HG03521 (cell line): ENCODE measurements around the gene SRCIN1.

ENCODE experiments used
- ATAC-seq: cut with Tn5 transposase; IDR thresholded peaks from one replicate; pipeline ENCODE4 v1.9.1; 2021; ENCODE audit warnings: mild to moderate bottlenecking, moderate library complexity; ENCODE audit not compliant: unreplicated experiment

The SRCIN1 gene

DNA sequence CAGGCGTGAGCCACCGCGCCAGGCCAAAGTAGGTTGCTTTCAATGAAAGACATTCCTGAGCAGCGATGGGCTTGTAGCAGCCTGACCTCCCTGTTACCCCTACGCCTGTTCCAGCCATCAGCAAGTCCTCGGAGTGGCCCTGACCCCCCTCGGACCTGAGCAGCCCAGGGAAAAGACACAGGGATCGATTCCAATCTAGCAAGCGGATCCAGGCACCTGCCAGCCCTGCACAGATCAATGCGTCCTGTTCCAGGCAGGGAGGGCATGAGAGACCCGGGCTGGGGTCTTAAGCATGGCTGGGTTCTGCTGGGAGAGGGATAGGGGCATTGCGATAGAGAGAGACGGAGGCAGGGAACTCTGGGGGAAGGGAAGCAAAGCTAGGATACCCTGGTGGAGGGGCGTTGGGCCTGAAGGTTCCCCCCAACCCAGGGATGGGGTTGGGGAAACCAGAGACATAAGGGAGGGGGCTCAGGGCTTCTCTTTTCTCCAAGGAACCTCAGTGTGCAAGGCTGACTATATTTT is 21.9 kb downstream of the SRCIN1 start:
- no peak for ATAC-seq

DNA sequence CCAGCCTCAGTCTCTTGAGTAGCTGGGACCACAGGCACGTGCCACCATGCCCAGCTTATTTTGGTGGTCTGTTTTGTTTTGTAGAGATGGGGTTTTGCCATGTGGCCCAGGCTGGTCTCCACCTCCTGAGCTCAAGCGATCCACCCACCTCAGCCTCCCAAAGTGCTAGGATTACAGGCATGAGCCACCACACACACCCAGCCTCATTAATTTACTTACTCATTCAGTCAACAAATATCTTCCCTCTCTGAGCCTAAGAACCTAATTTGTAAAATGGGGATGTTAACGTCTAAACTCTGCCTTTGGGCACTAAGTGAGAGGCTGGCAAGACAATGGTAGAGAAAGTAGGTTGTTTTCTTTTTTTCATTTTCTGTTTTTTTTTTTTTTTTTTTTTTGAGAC is 22.6 kb downstream of the SRCIN1 start:
- ATAC-seq: no peak

DNA sequence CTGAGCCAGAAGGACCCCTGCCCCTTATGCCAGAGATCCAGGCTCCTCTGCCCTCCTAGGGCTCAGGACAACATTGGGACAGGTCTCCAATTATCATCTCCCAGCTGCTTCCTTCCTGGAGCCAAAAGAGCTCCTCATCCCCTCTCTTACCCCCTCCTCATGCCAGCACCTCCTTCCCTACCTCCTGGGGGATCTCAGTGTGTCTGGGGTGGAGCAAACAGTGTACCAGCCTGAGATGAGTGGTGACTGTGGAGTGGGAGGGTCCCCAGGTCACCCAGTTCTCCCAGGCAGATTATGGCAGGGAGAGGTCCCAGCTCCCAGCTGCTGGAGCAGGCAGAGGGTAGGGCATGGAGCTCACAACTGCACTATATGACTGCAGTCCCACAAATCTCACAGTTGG is 23.7 kb downstream of the SRCIN1 start:
- ATAC-seq: no peak

DNA sequence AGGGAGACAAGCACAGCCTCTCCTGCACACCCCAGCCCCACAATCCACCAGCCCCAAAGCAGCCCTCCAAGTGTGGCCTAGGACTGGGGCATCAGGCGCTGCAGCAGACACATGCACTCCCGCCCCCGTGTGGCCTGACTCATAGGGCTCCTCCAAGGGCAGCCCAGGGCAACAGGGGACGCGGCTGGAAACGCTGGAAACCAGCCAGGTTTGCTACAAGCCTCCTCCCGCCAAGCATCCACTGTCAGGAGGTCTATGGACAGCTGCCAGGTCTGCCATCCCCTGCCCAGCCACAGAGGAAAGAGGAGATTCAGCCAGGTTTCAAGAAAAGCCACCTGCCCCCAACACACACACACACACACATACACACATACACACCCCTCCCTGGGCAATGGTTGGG is 25.8 kb downstream of the SRCIN1 start:
- no peak for ATAC-seq

DNA sequence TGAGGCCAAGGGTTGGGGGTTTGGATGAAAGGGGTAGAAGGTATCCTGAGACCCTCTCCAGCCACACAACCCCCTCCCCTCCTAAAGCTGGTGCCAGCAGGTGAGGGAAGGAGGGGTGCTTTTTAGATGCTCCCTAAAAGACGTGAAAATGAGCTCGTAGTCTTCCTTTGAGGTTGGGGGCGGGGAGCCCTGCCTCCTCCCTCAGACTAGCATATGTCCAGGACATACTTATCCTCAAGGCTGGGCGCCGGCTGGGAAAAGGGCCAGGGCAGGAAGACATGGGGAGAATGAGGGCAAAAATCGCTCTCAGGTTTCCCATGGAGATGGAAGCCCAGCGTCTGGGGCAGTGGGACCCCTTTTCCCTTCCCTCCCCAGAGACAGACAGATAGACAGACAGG is 26.7 kb downstream of the SRCIN1 start:
- no peak for ATAC-seq

DNA sequence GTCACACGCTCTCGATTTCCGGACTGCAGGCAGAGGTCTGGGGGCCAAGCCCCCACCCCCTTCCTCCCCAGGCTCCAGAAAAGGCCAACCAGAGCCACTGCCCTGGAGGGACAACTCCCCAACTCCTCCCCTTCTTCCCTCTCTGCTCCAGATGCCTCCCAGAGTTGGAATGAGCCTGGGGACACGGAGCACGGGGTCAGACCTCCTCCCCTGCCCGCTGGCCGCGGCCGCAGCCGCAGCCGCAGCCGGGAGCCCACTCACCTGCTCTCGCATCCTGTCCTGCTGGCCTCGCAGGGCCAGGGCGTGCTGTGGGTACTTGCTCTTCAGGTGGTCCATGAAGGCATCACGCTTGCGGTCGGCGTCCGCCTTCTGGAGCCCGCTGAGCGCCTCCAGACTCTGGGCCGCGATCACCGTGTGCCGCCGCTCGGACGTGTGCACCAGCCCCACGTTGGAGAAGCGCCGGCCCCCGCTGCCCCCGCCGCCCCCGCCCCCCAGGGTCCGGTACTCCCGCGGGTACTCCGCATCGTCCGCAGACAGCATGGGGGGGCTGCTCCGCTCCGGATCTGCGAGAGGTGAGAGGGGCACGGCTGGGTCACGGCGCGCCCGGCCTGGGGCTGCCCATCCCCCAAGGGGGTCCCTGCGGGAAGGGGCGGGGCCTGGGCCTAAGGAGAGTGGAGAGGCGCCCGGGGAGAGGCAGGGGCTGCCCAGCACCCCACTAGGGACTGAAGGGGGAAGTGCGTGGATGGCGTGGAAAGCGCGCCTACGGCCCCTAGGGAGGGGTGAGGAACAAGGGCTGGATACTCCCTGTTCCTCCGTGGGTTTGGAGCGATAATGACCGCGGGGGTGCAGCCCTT is 27.3 kb downstream of the SRCIN1 start:
- no peak for ATAC-seq

DNA sequence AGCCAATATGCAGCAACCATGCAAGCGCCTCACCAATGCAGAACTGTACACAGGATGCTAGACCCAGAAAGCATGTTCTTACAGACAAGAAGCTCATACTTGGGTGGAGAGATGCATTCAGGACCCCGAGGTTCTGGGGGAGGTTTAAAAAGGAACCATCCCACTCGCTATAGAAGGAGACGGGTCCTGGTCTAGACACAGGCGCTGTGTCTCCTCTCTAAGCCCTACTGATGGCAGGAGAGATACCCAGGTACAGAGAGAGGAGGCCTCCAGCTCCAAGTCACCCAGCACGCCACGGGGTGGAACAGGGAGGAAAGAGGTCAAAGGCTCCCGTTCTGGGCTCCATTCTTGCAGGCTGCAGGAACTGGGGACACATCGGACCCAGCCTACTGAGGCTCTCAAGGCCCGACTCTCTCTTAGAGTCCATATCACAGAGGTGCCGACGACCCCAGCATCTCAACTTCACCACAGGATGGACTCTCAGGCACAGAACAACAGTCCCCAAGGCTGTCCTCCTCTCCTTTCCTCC is 28.0 kb downstream of the SRCIN1 start:
- no peak for ATAC-seq

DNA sequence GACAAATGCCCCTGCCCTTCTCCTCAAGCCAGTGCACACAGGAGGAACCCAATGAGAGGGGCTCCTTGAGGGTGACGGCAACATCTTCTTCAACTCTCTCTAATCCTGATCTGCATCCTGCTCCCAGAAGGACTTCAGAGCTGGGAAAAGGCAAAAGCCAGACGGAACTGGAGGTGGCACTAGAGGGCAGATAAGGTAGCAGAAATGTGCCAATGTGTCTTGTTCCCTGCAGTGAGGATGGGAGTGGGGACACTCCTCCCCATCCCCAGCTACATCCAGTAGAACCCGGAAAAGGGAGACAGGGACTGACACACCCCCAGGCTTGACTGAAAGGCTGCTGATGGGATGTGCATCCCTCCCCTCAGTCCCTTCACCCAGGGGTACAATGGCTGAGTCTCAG is 28.5 kb downstream of the SRCIN1 start:
- ATAC-seq: no peak

DNA sequence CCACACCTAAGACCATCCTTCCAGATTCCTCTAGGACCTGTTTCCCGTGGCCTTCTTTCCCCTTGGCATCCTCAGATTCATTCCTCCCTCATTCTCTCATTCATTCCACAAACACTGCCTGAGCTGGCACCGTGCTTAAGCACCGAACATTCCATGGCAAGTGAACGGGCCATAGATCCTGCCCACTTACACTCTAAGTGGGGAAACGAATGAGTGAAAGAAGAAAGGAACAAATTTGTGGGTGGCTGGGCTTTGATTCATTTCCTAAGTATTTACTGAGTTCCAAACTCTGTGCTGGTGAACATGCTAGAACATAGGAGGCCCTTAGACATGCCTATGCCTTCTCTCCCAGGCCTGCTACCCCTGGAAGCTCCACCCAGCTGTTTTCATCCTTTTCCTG is 30.0 kb downstream of the SRCIN1 start:
- no peak for ATAC-seq

DNA sequence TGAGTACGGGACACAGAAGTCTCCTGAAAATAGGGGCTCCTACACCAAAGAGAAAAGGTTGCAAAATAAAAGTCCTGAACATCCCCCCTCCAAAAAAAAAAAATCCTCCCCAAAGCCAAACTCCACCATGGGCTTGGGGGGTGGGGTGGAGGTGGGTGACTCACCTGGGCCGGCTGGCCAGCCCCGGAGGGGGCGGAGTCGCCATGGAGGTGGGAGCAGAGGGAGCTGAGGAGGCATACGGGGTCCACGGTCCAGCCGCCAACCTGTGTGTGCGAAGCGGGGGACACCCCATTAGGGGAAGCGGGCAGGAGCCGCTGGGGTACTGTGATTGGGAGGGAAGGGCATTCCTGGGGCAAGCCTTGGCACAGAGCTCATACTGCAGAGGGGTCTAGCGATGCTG is 31.0 kb downstream of the SRCIN1 start:
- ATAC-seq: no peak

DNA sequence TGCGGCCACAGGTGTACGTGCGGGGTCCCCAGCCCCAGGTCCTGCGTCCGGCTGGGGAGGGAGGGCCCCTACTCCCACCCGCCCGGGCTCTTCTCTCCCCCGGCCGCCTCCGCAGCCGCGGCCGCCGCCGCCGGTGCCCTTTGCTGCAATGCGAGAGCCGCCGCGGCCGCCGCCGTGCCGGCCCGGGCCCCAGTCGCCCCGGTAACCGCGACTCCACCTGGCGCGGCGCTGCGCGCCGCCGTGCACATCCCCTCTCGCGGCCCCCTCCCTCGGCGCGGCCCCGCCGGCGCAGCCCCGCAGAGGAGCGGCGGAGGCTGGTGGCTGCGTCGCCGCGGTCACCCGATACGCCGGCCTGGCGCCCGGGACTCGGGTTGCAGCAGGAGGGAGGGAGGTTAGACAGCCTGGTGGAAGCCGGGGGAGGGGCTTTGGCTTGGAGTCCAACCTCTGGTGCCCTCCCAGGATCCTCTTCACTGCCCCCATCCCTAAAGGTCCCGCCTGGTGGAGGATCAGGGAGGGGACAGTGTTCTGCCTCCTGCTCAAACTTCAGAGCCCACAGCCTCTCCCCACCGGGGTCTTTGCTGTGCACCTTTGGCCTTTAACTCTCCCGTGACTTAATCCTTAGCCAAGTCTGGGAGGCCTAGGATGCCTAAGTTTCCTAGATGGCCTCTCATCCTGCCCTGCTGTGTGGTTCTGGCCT is 32.9 kb downstream of the SRCIN1 start:
- no peak for ATAC-seq

DNA sequence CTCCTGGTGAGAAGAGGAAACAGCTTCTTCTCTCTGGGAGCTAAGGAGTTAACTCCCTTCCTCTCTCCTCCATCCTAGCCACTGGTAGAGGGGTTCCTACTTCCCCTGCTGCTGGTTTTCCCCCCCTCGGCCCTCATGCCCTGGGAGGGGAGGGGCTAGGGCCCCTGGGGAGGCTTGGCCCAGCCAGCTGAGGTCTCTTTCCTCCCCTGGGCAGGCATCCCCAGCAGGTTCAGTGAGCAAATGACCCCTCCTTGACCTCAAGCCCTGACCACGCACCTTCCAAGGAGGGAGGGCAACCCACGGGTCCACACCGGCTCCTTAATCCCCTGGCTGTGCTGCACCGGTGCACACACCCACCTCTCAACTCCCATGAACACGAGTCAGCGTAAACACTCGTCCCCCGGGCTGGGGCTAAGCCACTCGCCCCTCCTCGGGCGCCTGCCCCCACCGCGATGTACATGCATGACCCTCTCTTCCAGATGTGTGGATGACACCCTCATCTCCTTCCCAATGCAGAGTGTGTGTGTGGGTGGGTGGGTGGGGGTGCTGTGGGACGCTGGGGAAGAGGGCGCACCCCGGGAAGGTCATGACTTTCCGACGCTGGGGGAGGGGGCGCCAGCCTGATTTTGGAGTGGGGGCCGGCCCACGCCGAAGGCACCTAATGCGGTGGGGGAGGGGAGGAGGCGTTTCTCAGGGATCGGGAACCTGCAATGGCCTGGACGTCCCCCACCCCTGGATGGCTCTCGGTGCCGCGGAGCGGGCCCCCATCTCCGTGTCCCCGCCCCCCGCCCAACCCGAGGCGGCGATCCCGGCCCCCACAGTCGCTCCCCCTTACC is 33.7 kb downstream of the SRCIN1 start:
- ATAC-seq: no peak

DNA sequence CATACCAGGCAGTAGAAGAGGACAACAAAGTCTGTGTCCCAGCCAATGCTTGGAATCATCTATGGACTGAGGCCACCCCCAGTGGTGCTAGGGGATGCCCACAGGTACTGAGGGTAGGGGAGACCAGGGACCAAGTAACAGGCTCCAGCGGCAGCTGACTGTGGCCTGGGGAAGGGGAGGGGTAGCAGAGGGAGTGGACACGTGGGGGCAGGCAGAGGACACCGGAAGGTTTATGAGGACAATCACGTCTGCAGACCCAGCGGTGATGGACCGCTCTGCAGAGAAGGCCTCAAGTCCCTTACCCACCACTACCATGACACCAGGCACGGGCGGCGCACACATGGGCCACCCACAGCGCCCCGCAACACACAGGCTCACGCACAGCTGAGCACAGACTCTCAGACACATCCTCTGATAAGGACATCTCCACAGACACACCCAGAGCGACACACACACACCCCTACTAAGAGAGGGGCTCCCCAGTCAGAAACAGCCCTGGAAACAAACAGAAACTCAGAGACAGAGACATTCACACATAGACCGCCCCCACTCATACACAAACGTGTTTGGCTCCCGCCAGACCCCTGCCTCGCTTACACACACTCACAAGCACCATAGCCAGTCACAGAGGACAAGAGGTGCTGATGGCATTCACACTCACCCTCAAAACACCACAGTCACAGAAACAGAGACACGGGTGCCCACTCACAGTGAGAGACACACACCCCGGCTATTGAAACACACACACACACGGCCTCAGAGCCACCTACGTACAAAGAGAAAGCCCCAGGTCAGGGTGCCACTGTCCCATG is 35.8 kb downstream of the SRCIN1 start:
- ATAC-seq: no peak

DNA sequence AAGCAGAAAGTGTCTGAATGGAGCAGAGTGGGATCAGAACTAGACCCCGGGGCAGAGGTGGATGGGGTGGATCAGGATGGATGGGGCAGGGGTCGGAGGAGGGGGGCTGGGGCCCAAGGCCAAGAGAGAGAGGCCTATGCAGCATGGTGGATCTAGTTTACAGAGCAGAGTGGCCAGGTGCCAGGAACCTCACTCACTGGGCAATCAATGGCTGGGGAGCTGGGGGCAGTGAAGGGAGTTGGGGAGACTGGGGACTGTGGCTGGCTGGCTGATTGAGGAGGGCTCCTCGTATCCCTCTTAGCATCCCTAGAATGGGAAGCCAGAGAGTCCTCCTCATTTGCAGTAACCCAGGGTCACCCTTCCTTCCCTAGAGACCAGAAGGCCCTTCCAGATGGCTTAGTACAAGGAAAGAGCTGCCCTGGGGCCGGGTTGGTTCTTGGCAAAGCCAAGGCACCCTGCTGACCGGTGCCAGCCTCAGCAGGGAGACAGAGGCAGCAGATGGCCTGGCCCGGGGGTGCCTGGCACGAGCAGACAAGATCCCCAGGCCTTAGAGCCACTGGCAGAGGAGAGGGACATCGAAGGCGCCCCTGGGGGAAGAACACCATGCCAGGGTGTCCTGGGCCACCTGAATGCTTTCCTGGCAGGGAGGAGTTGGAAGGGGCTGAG is 36.8 kb downstream of the SRCIN1 start:
- ATAC-seq: no peak

DNA sequence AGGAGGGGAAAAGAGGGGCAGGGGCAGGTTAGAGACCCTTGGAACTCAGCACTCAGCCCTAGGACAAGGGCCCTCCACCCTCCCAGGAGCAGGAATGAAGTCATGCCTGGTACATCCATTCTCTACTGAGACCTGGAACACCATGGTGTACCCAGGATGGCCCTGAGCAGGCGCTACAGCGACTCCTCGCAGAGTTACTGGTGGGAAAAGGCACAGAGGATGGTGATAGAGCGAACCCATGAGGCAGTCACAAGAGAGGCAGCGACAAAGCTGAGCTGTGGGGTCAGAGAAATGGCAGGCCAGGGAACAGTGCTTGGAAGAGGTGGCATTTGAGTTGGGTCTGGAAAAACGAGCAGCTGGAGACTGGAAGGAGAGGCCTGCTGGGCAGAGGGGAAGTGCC is 37.5 kb downstream of the SRCIN1 start:
- no peak for ATAC-seq

DNA sequence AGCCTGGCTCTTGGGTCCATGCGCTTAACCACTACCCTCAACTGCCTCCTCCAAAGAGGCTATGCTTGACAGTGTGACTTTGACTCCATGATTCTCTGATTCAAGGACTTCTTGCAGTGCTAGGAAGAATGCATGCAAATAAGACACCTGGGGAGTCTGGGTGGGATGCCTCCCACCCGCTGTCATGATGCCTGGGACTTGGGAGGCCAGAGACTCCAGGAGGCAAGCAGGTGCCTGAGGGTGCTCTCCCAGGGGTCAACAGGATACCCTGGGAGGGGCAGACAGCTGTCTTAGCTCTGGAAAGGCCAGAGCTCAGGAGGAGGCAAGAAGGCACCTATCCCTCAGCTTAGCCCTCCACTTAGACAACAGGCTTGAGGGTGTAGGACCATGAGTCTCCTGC is 38.4 kb downstream of the SRCIN1 start:
- no peak for ATAC-seq

DNA sequence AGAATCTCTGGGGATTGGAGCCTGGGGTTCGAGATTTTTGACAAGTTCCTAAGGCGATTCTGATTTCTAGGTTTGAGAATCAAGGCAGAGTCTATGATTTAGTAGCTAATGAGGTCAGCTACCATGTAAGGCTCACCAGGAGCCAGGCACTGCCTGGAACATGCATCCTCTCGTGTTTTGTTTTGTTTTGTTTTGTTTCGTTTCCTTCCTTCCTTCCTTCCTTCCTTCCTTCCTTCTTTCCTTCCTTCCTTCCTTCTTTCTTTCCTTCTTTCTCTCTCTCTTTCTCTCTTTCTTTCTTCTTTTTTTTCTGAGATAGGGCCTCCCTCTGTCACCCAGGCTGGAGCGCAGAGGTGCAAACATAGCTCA is 39.1 kb downstream of the SRCIN1 start:
- ATAC-seq: no peak

DNA sequence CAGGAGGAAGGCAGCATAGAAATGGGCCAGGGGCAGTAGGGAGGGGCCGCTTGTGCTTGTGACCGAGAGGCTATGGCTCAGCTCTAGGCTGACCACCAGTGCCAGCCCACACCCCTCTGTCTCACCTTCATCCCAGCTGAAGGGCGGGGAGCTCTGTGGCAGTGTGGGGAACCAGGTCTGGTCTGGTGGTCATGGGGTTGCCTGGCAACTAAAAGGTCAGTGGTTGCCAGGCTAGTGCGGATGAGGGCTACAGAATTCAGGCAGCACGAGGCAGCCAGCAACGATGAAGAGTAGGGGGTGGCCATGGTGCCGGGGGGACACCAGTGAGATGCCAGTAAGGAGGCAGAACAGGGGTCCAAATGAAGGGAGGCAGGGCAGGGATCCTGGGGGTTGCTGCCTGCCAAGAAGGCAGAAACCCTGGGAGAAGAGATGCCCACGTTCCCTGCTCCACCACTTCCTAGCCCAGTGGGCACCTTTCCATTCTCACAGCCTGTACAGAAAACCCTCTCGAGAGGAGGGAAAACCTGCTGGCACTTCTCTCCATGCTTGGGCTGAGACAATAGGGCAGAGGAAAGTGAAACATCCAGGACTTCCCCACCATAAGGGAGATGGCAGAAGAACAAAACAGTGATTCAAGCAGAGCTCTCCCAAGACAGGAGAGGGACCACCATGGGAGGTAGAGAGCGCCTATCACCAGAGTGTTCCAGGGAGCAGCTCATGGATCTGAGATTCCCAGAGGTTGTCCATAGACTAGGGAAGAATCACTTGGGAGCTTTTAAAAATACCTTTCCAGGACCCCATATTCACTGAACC is 39.7 kb downstream of the SRCIN1 start:
- ATAC-seq: no peak

DNA sequence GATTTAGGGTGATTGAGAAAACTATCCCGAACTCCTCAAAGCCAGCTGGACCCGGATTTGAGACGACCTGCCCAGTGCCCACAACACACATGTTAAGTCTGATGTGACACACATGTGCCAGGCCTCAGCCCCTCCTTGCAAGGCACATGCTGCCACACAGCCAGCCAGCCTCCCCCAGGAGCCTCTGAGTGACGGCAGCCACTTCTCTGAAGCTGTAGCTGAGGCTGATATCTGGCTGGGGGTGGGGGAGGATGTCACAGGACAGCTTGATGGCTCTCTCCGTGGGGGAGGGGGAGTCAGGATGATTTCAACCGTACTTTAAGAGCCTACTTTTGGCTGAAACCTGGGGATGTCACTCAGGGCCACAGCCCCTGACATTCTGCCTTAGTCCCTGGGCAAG is 40.9 kb downstream of the SRCIN1 start:
- ATAC-seq: no peak
